Vagina (tissue), 2 donors: ENCODE data around the gene CPNE7.

ENCODE experiments used
- POLR2AphosphoS5 ChIP-seq, 2 donors: sonication (generic); formaldehyde crosslinking; IDR thresholded peaks; one replicate each; pipeline ENCODE4 v1.9.0; 2017; ENCODE audit warnings: antibody characterized with exemption in 2 of 2, mild to moderate bottlenecking in 2 of 2, low read depth in 1 of 2; ENCODE audit not compliant: insufficient read depth in 1 of 2
- TF ChIP-seq, protein P1 (sequence below), 3 experiments: fragments of 450-650 bp in 2 of 3; fragments of 200-600 bp in 1 of 3; sonication (generic) in 1 of 3; IDR thresholded peaks; one replicate each; pipeline ENCODE4 v1.5.1; 2017 to 2019; ENCODE audit warnings: antibody characterized with exemption in 3 of 3, mild to moderate bottlenecking in 2 of 3, moderate library complexity in 2 of 3

DNA sequence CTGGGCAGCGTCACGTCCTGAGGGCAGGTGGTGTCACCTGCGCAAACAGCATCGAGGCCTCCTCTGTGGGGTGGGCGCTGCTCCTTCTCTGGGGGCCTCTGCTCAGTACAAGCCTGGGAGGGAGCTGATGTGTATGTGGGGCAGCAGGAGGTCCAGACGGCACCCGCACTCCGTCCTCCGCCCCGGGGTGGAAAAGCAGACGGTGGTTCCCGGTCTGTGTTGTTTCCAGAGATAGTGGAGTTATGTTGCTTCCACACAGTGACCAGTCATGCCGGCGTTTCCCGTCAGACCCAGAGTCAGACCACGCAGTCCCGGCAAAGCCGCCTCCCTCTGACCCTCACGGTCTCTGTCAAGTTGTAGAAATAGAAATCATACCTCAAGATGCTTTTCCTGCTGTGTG, 28.8 kb upstream of the CPNE7 start:
- no peak for TF ChIP-seq POLR2AphosphoS5 (IDR thresholded peaks at IDR 0.05; ENCODE audit: insufficient read depth in 1 of 2, low read depth in 1 of 2)
- TF ChIP-seq, protein P1, sequence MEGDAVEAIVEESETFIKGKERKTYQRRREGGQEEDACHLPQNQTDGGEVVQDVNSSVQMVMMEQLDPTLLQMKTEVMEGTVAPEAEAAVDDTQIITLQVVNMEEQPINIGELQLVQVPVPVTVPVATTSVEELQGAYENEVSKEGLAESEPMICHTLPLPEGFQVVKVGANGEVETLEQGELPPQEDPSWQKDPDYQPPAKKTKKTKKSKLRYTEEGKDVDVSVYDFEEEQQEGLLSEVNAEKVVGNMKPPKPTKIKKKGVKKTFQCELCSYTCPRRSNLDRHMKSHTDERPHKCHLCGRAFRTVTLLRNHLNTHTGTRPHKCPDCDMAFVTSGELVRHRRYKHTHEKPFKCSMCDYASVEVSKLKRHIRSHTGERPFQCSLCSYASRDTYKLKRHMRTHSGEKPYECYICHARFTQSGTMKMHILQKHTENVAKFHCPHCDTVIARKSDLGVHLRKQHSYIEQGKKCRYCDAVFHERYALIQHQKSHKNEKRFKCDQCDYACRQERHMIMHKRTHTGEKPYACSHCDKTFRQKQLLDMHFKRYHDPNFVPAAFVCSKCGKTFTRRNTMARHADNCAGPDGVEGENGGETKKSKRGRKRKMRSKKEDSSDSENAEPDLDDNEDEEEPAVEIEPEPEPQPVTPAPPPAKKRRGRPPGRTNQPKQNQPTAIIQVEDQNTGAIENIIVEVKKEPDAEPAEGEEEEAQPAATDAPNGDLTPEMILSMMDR (IDR thresholded peaks at IDR 0.05): no peak
